GM19328 (cell line): ENCODE data around the gene CCDC146.
"Not testable (repeated sequence)": the region's sequence is repeated elsewhere in the genome, so short reads cannot be mapped to it uniquely, and the experiment has no call there.

Experiments used
- ATAC-seq: cut with Tn5 transposase; IDR thresholded peaks from one replicate; pipeline ENCODE4 v1.9.1; 2021; ENCODE audit warnings: mild to moderate bottlenecking, moderate library complexity; ENCODE audit not compliant: unreplicated experiment

Gene CCDC146

DNA sequence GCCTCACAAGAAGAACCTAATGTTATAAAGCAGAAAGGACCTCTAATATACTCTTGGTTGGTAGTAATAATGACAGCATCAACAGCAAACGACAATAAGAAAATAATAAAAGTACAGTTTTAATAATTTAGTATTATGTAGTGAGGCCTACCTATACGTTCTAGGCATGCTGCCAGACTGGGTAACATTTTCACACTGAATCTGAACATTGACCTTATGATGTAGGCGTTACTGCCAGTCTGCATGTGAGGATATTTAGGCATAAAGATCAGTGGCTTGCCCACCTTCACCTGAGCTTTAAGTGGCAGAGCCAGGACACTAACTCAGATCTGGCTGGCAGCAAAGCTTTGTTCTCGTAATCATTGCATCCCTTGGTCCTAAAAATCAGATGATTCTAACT, 74.7 kb downstream of the CCDC146 start:
- no peak for ATAC-seq

DNA sequence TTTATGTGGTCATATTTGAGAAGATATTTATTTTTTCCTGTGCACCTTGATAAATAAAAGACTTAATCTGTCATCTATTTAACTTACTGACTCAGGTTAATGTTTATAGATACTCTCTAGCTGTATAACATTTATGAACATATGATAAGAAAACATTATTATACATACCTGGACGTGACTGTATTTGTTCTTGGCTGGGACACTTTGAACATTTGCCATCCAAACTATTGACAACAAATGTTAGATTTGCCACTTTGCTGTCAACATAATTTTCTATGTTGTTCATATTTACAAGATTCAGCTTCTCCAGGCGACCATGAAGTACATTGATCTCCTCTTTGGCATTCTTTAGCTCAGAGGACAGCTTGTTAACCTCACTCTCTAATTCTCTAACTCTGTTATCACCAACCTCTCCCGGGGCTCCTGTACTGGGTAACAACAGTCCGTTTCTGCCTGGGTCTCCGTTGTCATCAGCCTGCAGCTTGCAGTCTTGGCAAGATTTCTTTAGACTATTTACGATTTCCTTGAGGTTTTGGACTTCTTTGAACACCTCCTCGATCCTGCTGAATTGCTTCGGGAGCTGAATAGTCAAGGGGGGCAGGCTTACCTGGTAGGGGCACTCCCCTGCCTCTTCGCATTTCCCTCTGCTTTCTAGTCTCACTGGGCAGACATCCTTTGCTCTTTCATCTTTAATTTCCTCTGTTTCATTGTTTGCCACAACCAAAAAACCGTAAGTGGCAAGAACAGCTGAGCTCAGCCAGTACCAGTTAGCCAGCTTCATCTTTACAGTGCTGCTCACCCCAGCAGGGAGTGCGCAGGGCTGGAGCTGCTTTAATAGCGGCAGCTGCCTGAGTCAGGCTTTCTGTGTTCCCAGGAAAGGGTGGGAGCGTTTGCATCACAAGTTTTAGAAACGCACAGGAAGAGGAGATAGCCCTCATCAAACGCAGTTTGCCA, 76.9 kb downstream of the CCDC146 start, which contains the start of gene FGL2:
Gene FGL2, minus strand, starts transcription at position 807 of the 954 bp plus-strand sequence. Its CDS starts 26 bp downstream, at position 781.
- no peak for ATAC-seq

DNA sequence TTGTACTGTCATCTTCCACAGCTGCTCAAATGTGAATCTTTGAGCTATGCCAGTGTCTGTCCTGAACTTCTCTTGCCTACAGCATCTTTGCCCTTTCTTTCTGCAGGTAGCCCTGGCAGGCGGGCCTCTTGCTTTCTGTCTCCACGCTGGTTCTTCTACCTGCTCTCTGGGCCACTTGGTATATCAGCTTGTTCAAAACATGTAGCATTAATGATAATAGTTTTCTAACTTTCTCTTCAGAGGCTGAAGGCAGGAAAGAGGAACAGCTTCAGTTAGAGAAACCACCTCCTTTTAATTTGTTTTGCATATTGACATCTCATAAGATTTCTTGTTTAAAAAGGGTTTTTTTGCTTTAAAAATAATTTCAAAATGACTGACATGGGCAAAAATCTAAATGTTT, 78.1 kb downstream of the CCDC146 start:
- no peak for ATAC-seq

DNA sequence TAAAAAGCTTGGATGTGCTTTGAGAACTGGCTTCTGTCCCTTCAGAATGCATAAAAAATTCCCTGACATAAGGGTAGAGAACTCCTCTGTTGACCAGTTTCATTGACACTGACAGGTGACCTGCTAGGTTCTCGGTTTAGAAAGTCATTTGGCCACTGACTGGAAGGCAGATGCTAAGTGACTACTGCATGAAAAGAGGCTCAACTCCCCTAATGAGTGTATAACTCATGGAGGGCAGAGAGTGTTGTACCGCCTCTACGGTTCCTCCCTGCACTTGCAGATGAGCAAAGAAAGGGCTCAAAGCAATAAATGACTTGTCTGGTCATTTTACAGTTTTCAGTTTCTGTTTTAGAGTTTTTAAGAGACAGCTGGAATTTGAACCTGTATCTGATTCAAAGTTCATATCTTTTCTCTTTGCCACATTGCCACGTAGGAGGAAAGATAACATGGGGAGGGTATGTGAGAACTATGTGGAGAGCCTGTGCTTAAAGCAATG, 80.1 kb downstream of the CCDC146 start:
- peak; percentile 83 for ATAC-seq

DNA sequence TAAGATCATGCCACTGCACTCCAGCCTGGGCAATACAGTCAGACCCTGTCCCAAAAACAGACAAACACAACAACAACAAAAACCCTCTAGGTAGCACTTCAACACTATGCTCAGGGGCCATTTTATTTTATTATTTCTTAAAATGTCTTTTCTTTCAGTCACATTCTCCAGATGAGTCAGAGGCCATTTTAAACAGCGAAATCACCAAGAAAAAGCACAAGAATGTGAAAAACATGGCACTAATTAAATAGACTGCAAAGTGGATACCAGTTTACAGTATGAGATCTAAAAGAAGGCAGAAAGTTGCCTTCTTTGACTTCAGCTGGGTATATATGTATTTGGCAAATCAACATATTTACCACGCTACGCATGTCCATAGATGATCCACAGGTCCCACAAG, 83.3 kb downstream of the CCDC146 start:
- no peak for ATAC-seq

DNA sequence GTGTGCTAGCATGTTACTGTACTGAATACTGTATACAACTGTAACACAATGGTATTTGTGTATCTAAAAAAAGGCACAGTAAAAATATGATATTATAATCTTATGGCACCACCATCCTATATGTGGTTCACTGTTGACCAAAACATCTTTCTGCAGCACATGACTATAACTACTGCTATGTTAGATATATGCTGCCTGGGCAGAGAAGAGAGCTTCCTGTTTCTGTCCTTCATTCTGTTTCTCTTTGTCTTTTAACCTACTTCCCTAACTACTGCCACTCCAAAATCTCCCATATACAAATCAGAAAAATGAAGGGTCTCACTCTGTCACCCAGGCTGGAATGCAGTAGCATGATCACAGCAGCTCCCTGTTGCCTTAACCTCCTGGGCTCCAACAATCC, 86.0 kb downstream of the CCDC146 start:
- no peak for ATAC-seq

DNA sequence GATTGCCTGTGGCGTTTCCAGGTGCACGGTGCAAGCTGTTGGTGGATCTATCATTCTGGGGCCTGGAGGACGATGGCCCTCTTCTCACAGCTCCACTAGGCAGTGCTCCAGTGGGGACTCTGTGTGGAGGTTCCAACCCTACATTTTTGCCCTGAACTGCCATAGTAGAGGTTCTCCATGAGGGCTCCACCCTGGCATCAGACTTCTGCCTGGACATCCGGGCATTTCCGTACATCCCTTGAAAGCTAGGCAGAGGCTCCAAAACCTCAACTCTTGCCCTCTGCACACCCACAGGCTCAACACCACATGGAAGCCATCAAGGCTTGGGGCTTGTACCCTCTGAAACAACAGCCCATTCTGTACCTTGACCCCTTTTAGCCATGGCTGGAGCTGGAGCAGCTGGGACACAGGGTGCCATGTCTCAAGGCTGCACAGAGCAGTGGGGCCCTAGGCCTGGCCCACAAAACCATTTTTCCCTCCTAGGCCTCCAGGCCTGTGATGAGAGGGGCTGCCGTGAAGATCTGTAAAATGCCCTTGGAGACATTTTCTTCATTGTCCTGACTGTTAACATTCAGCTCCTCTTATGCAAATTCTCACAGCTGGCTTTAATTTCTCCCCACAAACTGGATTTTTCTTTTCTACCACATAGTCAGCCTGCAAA, 87.2 kb downstream of the CCDC146 start:
- ATAC-seq: no peak

DNA sequence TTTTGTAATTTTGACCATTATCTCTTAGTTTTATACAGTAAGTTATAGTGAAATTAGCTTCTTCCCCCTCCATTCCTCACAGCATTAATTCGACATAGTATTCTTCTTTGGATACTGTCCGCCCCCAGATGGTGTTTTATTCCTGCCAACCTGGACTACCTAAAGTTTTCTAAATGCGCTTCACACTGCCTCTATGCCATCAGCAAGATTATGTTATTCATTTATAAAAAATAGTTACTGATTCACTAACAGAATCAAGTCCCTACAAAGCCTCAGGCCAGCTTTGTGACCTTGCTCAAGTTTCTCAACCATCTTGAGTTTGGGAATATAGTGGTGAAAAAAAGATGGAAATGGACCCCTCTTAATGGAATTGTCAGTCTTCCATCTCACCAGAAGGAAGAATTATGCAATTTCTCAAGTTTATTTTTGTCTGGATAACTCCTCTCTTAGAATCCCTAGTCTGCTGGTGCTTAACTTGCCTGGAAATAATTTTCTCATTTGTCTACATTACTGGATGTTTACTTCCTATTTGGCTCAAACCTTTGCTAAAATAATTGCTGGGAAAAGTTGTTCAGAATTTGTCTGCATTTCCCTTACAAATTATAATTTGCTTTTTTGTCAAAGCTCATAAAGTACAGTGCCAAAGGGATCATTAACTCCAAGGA, 93.9 kb downstream of the CCDC146 start:
- no peak for ATAC-seq

DNA sequence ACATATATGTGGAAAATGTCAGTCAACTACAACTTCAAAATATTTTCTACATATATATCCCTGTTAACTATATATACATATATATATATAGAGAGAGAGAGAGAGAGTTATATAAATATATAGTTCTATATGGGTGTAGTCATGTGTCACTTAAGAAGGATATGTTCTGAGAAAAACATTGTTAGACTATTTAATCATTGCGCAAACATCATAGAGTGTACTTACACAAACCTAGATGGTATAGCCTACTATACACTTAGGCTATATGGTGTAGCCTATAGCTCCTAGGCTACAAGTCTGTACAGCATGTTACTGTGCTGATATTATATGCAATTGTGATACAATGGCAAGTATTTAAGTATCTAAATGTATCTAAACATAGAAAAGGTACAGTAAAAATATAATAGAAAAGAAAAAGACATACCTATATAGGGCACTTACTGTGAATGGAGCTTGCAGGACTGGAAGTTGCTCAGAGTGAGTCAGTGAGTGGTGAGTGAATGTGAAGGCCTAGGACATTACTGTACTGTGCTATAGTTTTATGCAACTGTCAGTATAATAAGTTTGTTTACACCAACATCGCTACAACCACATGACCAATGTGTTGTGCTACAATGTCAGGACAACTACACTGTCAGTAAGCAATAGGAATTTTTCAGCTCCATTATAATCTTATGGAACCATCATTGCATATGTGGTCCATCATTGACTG, 95.2 kb downstream of the CCDC146 start:
- ATAC-seq: no peak

DNA sequence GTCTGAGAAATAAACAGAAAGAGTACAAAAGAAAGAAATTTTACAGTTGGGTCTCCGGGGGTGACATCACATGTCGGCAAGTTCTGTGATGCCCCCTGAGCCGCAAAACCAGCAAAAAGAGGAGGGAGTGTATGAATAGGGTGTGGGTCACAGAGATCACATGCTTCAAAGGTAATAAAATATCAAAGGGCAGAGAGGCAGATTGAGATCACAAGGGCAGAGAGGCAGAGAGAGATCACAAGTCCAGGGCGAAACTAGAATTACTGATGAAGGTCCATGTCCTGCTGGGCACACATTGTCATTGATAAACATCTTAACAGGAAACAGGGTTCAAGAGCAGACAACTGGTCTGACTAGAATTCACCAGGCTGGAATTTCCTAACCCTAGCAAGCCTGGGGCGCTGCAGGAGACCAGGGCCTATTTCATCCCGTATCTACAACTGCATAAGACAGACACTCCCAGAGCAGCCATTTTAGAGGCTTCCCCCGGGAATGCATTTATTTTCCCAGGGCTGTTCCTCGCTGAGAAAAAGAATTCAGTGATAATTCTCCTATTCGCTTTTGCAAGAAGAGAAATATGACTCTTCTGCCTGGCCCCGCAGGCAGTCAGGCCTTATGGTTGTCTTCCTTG, 97.4 kb downstream of the CCDC146 start:
- ATAC-seq: not testable (repeated sequence)

DNA sequence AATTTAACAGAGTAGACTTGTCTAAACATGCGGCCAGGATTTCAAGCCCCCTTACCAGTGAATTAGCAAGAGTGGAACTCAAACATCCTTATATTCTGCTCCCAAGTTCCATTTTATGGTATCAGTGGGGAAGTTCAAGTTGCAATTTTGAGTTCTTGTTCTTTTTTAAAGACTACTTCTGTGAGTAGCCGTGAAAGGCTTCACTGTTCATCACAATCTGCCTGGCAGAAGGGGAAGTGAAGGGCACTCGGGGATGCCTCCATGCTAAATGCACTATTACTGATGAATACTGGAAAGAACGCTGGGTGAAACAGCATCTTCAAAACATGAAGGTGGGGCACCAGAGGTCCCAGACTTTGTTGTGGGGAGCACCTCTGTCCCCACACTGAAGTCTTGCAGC, 99.7 kb downstream of the CCDC146 start:
- ATAC-seq: no peak

DNA sequence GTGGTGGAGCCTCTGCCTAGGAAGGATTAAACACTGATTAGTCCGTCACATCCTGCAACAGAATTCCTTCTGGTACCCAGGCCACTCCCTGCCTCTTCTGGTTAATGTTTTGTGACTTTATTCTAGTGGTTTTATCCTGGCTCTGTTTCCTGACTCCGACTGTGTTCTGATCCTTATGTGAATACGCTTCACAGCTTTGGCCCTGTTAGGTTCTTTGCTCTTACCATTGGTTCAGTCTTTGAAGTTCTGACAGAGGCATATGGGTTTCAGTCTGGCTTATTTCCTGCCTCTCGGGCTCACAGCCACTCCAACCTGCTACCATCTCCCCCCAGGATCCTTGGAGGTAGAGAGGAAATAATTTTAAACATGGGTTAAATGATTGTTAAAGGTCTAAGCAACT, 100.4 kb downstream of the CCDC146 start:
- no peak for ATAC-seq

DNA sequence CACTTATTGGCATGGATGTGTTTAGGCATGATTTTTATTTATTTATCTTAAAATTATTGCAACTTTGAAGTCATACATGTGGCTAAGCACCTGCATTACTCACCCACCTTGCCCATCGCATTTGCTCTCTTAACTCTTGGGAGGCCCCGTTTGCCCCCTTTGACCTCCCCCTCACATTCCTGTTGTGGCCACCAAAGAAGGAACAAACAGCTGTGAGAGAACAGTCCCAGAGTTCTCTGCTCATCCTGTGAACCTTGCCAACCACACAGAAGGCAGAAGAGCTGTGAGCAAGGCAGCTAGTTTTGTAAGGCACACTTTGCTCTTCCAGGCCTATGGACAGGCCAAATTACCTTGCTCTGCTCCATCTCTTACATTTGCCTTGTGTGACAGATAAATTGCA, 100.8 kb downstream of the CCDC146 start:
- no peak for ATAC-seq

DNA sequence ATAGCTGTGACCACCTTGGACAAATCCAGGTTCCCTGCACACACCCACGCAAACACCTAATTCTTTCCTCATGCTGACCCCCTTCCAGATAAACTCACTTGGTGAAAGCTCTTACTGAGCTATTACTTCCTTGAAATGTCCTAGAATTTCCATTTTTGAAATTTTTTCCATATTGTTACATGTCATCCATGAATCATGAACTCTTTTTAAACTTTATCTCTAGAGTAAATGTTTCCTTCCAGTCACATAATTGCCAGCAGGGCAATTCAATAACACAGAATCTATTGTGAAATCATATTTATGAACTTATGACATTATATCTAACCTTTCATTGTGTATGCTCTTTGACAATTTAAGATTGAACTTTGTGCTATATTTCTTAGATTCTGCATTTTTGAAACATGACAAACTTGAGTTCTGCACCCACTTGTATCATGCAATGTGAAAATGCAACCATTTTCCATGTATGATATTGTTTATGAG, 104.0 kb downstream of the CCDC146 start:
- ATAC-seq: no peak

DNA sequence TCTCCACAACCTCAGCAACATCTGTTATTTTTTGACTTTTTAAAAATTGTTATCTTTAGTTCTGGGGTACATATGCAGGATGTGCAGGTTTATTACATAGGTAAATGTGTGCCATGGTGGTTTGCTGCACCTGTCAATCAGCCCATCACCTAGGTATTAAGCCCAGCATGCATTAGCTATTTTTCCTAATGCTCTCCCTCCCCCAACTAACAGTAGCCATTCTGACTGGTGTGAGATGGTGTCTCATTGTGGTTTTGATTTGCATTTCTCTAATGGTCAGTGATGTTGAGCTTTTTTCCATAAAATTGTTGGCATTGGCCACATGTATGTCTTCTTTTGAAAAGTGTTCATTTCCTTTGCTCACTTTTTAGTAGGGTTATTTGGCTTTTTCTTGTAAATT, 106.4 kb downstream of the CCDC146 start:
- not testable (repeated sequence) for ATAC-seq

DNA sequence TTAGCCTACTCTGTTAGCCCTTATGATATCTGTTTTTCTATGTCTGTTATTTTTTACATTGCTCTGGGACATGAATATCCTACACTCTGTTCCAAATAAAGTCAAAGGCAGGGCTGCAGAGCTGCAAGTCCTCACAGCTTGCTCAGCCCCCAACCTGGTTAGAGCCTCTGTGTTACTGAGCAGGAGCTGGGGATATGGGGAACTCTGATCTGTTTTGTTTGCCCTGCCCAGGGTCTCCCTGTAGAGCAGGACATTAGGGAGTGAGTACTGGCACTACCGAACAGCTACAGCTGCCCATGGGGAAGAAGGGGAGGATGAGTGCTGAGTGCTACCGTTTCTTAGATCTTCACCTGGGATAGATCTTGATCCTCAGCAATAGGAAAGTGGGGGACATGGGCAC, 110.1 kb downstream of the CCDC146 start:
- ATAC-seq: no peak

DNA sequence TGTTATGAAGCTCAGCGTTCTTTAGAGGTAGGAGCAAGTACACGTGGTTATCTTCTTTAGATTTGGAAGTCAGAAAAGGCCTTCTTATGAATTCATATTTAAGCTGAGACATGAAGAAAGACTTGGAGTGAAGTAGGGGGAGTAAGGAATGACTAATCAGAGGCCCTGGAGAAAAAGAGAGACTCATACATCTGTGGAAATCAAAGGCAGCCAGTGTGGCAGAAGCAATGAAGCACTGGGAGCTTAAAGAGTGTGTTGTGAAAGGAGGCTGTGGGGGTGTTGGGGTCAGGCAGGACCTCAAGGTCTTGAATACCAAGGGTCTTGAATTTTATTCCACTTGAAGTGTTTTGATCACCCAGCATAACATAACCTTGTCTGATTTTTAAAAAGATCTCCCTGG, 112.9 kb downstream of the CCDC146 start:
- ATAC-seq: no peak

DNA sequence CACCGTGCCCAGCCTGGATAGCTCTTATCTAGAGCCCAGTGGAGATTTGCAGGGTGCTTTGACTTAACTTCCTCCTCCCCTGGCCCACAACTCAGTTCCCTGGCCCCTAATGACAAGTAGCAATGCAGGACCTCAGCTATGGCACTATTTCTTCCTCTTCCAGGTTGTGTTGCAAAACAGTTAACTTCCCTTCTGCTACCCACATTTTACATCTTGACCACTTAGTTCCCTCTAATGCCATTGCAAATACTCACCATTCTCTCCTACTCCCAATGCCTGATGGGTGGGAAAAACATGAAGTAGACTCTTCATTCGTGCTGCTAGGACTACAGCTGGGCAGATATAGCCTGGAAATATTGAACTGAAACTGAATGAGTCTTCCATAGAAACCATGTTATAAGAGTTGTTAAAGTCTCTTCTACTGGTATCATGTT, 116.3 kb downstream of the CCDC146 start:
- no peak for ATAC-seq

DNA sequence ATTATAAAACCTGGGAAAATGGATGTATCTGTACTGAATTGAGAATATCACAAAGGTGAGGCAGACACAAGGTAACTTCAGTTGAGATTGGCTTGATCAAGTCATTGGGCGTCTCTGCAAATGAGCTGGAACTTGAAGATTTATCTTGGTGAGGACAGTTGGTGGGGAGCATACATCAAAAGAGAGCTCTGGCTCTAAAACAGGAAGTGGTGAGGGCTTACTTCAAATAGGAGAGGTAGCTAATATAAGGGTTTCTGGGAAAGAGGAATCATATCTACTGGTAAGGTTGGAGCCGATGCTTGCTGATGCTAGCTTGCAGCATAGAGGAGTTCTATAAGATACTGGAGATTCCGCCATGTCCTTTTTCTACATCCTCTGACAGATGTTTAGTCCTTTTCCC, 117.1 kb downstream of the CCDC146 start:
- no peak for ATAC-seq

DNA sequence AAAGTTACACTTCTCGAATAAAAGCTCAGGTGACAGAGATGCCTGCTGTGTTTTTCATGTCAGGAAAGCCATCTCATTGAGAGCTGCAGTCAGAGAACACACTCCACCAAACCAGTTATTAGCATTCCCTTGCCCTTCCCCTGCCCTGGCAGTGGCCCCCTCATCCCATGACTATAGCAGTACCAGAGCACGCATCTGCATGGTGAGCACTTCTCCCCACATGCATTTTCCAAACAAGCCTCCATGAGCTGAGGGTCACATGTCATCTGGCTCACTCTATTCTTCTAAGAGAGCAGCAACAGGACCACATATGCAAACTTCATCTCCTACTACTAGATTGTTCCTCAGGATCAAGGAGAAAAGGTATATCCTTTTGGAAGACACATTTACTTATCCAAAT, 119.7 kb downstream of the CCDC146 start:
- ATAC-seq: no peak
